Measurements from ENCODE around the gene GMIP. TPM values are rescaled to one million over a fixed set of nuclear protein-coding genes. Genes with fewer than 3 reads are reported as not detected.
"Not testable (repeated sequence)": the region's sequence is repeated elsewhere in the genome, so short reads cannot be mapped to it uniquely, and the experiment has no call there.

GMIP gene
- total RNA-seq, 1 experiment from 2014 or later: 12.7 TPM

- no peak overlapping the region for H3K56ac ChIP-seq (ENCODE audit: insufficient read length, low read depth, low read length)
- no peak overlapping the region for H3K27ac ChIP-seq (ENCODE audit: insufficient read length, low read depth, low read length)
- no peaks in the 10 kb centered on the region for H3K4me1 ChIP-seq (ENCODE audit: insufficient read depth, low read length)
- no peak for TF ChIP-seq CTCF (conservative IDR thresholded peaks at IDR 0.05)
- H3K4ac ChIP-seq (ENCODE audit: low read depth, low read length): no peak overlapping the region
- no peak overlapping the region for H2AFZ ChIP-seq (ENCODE audit: low read length)
- H2BK5ac ChIP-seq (ENCODE audit: insufficient read length, low read length): no peak overlapping the region
- no peaks in the 10 kb centered on the region for H3K23me2 ChIP-seq (ENCODE audit: insufficient read length, low read depth, low read length, poor library complexity, severe bottlenecking)
- H3K18ac ChIP-seq (ENCODE audit: insufficient read length, low read depth, low read length): no peak overlapping the region
- H3K14ac ChIP-seq (ENCODE audit: insufficient read depth, low read length): no peak overlapping the region
- no peaks in the 10 kb centered on the region for H3K27me3 ChIP-seq (ENCODE audit: insufficient read depth, low read length)
- Mint-ChIP-seq H3K36me3 (ENCODE audit: insufficient read depth in 1 of 3, low read depth in 3 of 3) (peaks cover 20 to 26% (median 22%) of the 10 kb centered on the region in 3 experiments), H3K27me3 (ENCODE audit: low read depth) (no peaks in the 10 kb centered on the region), H3K4me3 (no peak overlapping the region), H3K4me1 (no peaks in the 10 kb centered on the region), H3K9me3 (peaks cover 3 to 10% of the 10 kb centered on the region in 2 experiments; a peak in 4 of 5 replicates), H3K27ac (no peak overlapping the region)
- no peaks in the 10 kb centered on the region for H4K20me1 ChIP-seq (ENCODE audit: control insufficient read depth, insufficient read depth, insufficient read length)
- no peak overlapping the region for H2BK120ac ChIP-seq (ENCODE audit: low read depth, low read length, poor library complexity, severe bottlenecking)
- no peak overlapping the region for H2BK20ac ChIP-seq (ENCODE audit: low read depth, low read length, poor library complexity, severe bottlenecking)
- no peaks in the 10 kb centered on the region for H3K79me1 ChIP-seq (ENCODE audit: insufficient read depth, low read depth, low read length, poor library complexity, severe bottlenecking)
- H2BK15ac ChIP-seq (ENCODE audit: low read depth, low read length): no peak overlapping the region
- no peak overlapping the region for H4K5ac ChIP-seq (ENCODE audit: insufficient read length, low read depth, low read length)
- H2AK5ac ChIP-seq (ENCODE audit: insufficient read length, low read length): no peak overlapping the region
- no peaks in the 10 kb centered on the region for H3K79me2 ChIP-seq (ENCODE audit: insufficient read depth, low read length)
- H3K9me3 ChIP-seq (ENCODE audit: control insufficient read depth, low read depth, low read length): no peaks in the 10 kb centered on the region
- H3K9ac ChIP-seq (ENCODE audit: extremely low read depth, insufficient read length, low read length): no peak overlapping the region
- H3T11ph ChIP-seq (ENCODE audit: low read length): no peak overlapping the region
- DNase-seq: no peak
- no peak overlapping the region for H3K23ac ChIP-seq (ENCODE audit: insufficient read length, low read depth, low read length)
- no CpG with 5 or more reads among the region's 6 CpGs for WGBS (ENCODE audit: extremely low coverage, insufficient read length, low lambda C conversion rate)
- H2BK12ac ChIP-seq (ENCODE audit: insufficient read length, low read depth, low read length): no peak overlapping the region
- H3K4me2 ChIP-seq (ENCODE audit: insufficient read depth, insufficient read length, low read length): no peak overlapping the region
- no peak overlapping the region for H4K8ac ChIP-seq (replicated peaks; ENCODE audit: insufficient read length, low read depth, low read length)
- H4K91ac ChIP-seq (ENCODE audit: insufficient read length, low read depth, low read length): no peak overlapping the region
These were observed 43.1 kb upstream of the GMIP start for GRCh38 chr19:19686580-19686979.

- whole genome bisulfite sequencing (ENCODE audit: extremely low coverage, insufficient read length, low lambda C conversion rate): no CpG with 5 or more reads among the region's 15 CpGs
These were observed 42.7 kb upstream of the GMIP start for GRCh38 chr19:19686119-19686518.

More at GRCh38 chr19:19686119-19686518, 42.7 kb upstream of the GMIP start:
- H3K4me2 ChIP-seq (ENCODE audit: insufficient read depth, insufficient read length, low read length); H4K91ac ChIP-seq (ENCODE audit: insufficient read length, low read depth, low read length); H3K4me1 Mint-ChIP-seq; H2AK5ac ChIP-seq (ENCODE audit: insufficient read length, low read length); H3K27me3 Mint-ChIP-seq (ENCODE audit: low read depth); H3K27ac ChIP-seq (ENCODE audit: insufficient read length, low read depth, low read length); H3K18ac ChIP-seq (ENCODE audit: insufficient read length, low read depth, low read length); H2BK120ac ChIP-seq (ENCODE audit: low read depth, low read length, poor library complexity, severe bottlenecking); H4K5ac ChIP-seq (ENCODE audit: insufficient read length, low read depth, low read length); H4K20me1 ChIP-seq (ENCODE audit: control insufficient read depth, insufficient read depth, insufficient read length); DNase-seq; H2BK20ac ChIP-seq (ENCODE audit: low read depth, low read length, poor library complexity, severe bottlenecking); H2BK15ac ChIP-seq (ENCODE audit: low read depth, low read length); H3T11ph ChIP-seq (ENCODE audit: low read length); H2BK12ac ChIP-seq (ENCODE audit: insufficient read length, low read depth, low read length); H3K9me3 ChIP-seq (ENCODE audit: control insufficient read depth, low read depth, low read length); H3K9ac ChIP-seq (ENCODE audit: extremely low read depth, insufficient read length, low read length); H3K4ac ChIP-seq (ENCODE audit: low read depth, low read length); H3K14ac ChIP-seq (ENCODE audit: insufficient read depth, low read length); H3K27me3 ChIP-seq (ENCODE audit: insufficient read depth, low read length); H3K79me2 ChIP-seq (ENCODE audit: insufficient read depth, low read length); H3K56ac ChIP-seq (ENCODE audit: insufficient read length, low read depth, low read length); H3K4me3 Mint-ChIP-seq; H4K8ac ChIP-seq (replicated peaks; ENCODE audit: insufficient read length, low read depth, low read length); H2AFZ ChIP-seq (ENCODE audit: low read length); H3K23me2 ChIP-seq (ENCODE audit: insufficient read length, low read depth, low read length, poor library complexity, severe bottlenecking); H3K4me1 ChIP-seq (ENCODE audit: insufficient read depth, low read length); H3K79me1 ChIP-seq (ENCODE audit: insufficient read depth, low read depth, low read length, poor library complexity, severe bottlenecking); H3K23ac ChIP-seq (ENCODE audit: insufficient read length, low read depth, low read length); H2BK5ac ChIP-seq (ENCODE audit: insufficient read length, low read length); H3K27ac Mint-ChIP-seq: not testable (repeated sequence)
- peaks cover 25 to 30% (median 27%) of the 10 kb centered on the region in 3 experiments for H3K36me3 Mint-ChIP-seq (ENCODE audit: insufficient read depth in 1 of 3, low read depth in 3 of 3)
- peaks cover 3 to 10% of the 10 kb centered on the region in 2 experiments; a peak in 4 of 5 replicates for H3K9me3 Mint-ChIP-seq

Data from H9 (cell line).